HG02981 (cell line): ENCODE data around the gene MVD.

Experiments used
- ATAC-seq: cut with Tn5 transposase; IDR thresholded peaks from one replicate; pipeline ENCODE4 v1.9.1; 2021; ENCODE audit warnings: mild to moderate bottlenecking, moderate library complexity; ENCODE audit not compliant: unreplicated experiment

The MVD gene

GRCh38 chr16:88656291-88656980 is 6.5 kb downstream of the MVD start:
- no peak for ATAC-seq

DNA sequence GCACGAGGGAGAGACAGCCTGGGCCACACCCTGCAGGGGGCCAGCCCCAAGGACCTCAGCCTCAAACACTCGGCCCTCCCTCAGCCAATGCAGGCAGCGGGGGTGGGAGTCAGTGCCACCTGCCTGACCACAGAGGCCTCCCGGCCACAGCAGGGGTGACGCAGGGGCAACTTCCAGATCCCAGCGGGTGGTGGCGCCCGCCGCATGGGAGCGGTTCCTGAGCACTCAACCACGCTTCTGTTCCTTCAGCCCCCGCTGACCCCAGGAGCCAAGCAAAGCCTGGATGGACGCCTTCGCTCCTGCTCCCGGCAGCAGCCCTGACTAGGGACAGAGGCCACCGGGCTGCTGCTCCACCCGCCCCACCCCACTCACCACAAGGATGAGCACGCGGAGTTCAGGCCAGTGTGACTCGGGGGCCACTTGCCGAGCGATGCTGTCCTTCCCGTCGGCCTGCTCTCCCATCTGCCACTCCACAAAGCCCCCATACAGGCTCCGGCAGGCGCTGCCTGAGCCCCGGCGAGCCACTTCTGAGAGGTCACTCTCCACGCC is 7.1 kb downstream of the MVD start:
- no peak for ATAC-seq

- ATAC-seq = no peak
Observed at GRCh38 chr16:88655053-88655732, 7.7 kb downstream of the MVD start.

GRCh38 chr16:88654363-88655052 is 8.4 kb downstream of the MVD start:
- ATAC-seq = no peak

DNA sequence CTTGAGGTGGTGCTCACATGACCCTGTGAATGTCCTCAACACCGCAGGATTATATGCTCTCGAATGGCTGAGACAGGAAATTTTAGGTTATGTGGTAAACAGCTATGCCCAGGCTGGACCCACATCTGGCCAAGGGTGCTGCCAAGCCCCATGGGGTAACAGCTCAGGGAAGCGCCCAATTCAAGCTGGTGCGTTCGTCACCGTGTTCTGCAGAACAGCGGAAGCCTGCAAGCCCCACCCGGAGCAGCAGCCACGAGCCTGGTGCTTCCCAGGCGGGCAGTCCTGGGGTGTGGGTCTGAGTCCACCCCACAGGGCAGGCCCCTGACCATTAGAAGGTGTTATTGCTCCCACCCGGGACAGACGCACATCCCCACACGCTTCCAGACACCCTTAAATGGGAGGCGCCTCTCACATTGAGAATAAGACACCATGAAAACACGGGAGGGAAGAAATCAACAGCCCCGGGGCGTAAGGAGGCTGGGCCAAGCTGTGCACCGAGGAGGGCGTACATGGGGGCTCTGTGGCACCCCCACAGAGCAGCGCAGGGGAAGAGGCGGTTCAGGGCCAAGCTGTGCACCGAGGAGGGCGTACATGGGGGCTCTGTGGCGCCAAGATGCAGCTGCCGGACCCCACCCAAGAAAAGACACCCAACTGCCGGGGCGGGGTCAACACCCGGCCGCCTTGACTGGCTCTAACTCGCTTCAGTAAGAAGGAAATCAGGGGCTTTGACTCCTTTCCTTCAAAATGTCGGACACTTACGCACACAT is 9.1 kb downstream of the MVD start:
- no peak for ATAC-seq

DNA sequence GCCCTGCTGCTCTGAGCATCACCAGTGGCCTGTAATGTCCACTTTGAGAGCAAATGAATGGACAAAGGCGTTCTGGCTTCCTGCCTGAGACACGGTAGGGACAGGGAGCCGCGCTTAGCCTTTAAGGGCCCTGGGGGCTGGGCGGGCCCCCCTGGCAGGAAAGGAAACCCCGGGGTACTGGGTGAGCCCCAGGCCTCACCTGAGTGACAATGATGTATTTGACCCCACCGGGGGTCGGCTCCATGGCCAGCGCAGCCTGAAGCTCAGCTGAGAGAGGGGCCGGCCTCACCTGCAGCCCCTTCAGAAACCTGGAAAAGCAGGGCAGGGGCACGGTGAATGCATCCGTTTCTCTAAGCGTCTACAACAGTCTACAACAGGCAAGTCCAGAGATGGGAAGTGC is 9.8 kb downstream of the MVD start:
- ATAC-seq = no peak

GRCh38 chr16:88652762-88653063 is 10.2 kb downstream of the MVD start:
- ATAC-seq = no peak

DNA sequence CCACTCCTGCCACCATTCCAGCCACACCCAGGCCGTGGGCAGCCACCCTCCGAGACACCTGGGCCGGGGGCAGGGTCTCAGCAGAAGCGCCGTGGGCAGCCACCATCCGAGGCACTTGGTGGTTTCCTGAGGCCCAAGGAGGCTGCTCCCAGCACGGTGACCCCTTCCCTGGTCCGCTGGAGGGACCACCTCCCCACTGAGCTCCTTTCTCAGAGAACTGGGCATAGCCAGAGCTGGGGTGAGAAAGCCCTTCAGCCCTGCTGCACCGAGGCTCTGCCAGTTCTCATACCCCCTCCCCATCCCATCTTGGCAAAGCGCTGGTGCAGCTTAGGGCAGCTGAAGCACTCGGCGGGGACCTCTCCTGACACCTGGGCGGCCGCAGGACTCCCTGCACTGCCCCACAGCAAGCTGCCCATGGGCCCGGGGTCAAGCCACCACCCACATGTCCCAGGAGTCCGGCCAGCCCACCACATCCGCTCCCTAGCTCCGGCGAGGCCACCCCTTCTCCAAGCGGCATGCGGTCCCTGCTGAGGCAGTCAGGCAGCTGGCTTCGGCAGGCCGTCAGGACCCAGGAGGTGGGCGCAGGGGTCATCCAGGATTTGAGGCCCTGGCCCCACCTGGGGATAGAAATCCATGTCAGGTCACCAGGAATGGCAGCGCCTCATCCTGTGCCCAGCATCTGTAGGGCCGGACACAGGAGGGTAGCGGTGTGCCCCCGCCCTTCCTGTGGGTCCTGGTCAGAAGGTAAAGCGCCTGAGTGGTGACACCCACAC is 10.7 kb downstream of the MVD start:
- ATAC-seq = no peak

DNA sequence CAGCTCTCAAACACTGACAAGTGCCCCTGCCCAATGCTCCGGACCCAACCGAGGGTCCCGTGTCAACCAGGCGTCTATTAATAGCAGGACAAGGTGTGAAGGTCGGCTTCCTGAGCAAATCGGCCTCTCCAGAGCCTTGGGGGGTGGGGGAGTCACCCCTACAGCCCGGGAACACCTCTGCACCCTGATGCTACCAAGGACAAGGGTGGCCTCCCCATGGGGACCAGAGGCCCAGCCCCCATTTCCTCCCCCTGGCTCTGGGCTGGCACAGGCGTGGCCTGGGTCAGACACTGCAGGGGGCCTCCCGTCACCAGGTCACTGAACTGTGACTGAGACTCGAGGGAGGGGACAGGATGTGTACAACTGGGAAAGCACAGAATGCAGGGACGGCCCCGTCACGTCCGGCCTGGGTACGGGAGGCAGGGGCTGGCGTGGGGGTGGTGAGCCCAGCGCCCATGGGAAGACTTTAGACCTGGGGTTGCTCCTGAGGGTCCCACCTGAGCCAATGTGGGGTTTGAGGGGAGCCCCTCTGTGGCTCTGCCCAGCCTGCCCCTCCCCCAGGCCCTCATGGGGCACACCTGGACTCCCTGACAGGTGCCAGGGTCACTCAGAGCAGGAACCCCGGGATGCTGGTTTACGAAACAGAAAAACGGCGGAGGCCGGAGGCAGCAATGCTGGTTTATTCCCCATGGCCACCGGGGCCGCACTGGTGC is 11.5 kb downstream of the MVD start:
- peak; percentile 82 for ATAC-seq

DNA sequence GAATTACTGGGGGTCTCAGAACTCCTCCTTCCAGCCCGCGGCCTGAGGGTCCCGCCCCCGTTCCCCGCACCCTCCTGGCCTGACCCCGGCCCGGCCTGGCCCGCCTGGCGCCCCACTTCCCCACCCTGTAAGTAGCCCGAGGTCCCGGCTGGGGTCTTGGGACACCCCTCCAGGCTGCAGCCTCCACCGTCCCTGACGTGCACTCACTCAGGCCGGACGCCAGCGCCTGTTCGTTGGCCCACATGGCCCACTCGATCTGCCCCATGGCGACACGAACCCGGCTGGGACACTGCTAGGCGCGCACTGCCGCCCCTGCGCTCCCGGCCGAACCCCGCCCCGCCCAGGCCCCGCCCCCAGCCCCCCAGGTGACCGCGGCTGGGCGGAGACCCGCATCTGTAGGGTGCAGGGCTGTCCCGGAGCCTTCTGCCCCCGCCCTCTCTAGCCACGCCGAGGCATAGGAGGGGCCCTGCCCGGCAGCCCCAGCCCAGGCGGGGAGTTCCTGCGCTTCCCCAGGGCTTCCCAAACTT is 12.1 kb downstream of the MVD start, which contains the start of gene CYBA:
TSS of gene CYBA (minus strand) at position 305 of the 527 bp plus-strand sequence. CDS start at position 265, 40 bp downstream.
- ATAC-seq = peak; percentile 64

GRCh38 chr16:88649924-88650748 is 12.8 kb downstream of the MVD start:
- ATAC-seq = peak; percentile 3

DNA sequence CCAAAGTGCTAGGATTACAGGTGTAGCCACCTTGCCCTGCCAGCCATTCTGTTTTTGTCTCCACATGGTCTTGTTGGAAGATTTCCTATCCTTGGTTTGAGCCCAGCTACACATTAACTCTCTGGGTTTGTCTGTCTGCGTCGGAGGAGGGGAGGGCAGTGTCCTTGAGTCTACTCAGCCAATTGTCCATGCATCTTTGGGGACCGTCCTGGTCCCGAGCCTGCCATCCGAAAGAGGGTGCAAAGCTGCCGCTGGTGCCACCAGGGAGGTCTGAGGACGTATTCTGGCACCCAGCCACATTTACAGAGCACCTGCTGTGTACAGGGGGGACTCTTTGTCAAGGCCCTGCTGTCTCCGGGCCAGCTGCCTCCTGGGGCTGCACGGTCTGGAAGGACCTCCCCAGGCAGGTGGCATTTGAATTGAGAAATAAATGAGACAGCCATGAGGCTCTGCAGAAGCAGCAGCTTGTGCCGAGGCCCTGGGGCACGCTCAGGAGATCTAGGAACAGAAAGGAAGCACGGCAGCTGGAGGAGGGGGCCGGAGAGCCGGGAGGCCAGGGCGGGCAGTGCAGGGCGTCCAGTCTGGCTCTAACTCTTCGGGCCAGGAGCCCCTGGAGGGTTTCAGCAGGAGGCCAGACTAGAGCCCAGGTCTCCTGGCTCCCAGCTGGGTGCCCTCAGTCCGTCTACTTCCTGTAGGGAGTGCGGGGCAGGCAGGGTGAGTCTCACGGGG is 13.5 kb downstream of the MVD start:
- ATAC-seq = no peak

DNA sequence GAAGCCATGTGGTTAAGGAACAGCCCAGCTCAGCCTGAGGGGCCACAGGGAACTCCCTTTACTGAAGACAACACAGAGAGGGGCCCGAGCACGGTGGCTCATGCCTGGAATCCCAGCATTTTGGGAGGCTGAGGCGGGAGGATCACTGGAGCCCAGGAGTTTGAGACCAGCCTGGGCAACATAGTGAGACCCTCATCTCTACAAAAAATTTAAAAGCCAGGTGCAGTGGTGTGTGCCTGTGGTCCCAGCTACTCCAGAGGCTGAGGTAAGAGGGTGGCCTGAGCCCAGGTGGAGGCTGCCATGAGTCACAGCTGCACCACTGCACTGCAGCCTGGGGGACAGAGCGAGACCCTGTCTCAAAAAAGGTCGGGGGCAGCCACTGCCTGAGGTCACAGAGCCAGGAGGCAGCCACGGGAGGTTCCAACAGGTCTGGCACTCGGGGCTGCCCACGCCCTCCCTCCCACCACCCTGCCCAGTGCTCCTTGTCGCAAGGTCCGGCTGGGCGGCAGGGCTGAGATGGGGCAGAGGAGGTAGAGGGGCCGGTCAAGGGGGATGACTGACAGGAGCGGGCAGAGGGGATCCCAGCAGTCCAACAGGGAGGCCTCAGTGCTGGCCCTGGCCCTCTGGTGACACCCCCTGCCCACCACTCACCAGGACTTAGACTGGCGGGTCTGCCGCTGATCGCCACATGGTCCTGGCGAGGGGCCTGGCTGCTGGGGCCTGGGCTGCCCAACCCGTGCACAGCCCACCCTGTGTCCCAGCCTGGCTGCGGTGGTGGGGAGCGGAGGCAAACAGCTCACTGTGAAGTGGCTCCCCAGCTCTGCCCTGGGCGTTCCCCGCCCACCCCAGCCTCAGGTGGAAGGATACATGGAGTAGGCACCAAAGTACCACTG is 15.5 kb downstream of the MVD start:
- ATAC-seq = no peak

DNA sequence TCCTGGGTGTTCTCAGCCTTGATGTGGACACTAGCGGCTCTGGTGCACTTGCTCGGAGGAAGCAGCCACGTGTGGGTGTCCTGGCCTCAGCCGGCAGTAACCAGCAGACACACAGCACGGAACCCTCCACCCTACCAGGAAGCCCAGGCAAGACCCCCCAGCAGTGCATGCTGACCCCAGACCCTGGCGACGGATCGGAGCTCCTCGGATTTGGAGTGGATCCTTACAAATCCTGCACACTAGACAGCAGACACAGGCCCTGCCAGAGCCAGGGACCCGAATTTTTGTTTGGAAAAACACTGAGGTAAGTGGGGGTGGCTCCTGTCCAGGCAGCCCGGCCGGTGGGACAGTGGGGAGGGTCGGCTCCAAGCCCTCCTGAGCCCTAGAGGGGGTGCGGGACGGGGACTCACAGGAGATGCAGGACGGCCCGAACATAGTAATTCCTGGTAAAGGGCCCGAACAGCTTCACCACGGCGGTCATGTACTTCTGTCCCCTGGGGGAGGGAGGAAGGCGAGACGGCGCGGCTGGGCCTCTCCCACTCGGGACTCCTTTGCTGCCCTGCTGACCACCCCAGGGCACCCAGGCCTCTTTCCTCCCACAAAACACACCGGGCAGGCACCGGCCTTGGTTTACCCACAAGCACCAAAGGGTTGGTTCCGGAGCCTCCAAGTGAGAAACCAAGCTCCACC is 16.4 kb downstream of the MVD start:
- no peak for ATAC-seq

DNA sequence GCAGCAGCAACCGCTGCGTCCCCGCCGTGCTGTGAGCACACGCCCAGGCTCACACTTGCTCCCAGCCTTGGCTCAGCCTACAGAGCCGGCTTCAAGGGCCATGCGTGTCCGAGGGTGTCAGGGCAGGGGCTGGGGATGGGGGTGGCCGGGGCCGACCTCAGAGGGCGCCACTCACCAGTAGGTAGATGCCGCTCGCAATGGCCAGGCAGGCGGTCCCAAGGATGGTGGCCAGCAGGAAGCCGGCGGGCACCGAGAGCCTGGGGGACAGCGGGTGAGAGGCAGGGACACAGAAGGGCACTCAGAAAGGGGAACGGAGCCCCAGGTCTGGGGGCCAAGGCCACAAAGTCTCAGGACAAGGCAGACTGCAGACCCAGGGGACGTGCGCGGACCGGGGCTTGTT is 16.9 kb downstream of the MVD start:
- ATAC-seq = no peak

GRCh38 chr16:88645455-88645854 is 17.4 kb downstream of the MVD start:
- ATAC-seq = no peak

DNA sequence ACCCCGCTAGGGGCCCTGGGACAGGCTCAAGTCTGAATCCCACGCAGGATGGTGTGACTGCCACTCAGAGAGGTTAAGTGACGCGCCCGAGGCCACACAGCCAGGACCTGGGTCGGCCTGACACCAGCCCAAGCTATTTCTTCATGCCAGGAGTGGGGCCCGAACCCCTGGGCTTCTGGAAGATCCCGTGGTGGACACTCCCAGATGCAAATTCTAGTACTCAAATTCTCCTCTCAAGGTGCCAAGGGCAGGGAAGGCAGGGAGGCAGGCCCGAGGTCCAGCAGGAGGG is 19.3 kb downstream of the MVD start:
- ATAC-seq = no peak
